ENCODE results near the gene DMRT3. TPM values are rescaled to one million over a fixed set of nuclear protein-coding genes. Genes with fewer than 3 reads are reported as not detected.

Gene DMRT3
- total RNA-seq, 4 donors from 2014 or later, result 0.34 to 0.75 (median 0.44) TPM; not detected in 1

DNA sequence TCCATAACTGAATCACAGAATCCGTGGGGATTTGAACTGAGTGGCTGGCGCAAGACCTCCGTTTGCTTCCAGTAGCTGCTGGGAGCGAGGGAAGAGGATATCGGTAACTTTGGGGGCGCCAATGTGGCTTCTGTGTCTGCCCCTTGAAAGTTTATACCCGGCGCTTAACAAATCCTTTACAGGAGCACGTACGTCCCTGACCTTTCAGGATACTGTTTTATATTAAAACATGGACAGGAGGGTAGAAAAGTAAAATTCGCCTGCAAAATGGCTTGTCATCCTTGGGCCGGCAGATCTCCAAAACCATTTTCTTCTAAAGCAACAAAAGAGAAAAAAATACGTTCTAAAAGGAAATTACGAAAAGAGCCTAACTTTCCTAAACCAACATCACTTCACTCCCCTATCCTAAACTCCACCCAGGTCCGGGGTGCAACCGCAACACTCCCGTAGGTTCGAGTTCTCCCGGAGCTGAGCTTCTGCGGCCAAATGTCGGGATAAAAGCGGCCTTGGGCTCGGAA is 656 bp upstream of the DMRT3 start:
- no peak for TF ChIP-seq CTCF (IDR thresholded peaks at IDR 0.05; ENCODE audit: low read depth)

DNA sequence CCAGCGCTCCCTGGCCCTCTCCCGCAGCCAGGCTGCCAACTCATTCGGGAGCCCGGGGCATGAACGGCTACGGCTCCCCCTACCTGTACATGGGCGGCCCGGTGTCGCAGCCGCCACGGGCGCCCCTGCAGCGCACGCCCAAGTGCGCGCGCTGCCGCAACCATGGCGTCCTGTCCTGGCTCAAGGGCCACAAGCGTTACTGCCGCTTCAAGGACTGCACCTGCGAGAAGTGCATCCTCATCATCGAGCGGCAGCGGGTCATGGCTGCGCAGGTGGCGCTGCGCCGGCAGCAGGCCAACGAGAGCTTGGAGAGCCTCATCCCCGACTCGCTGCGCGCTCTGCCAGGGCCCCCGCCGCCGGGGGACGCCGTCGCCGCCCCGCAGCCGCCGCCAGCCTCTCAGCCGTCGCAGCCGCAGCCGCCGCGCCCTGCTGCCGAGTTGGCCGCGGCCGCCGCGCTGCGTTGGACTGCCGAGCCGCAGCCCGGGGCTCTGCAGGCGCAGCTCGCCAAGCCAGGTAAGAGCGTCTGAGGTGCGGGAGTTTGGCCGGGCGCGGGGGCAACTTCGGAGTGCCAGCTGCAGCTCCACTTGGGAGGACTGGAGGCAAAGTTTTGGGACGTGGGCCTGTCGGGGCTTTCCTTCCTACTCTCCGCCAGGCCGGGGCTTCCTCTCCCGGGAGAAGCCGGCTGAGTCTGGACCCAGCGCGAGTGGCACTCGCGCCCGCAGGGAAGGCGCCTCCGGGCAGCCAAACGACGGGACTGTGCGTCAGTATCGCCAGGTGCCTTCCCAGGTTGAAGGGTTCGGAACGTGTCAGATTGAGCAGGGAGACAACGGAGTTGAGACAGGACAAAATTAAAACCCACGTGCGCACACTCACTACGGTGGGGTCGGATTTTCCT is 735 bp downstream of the DMRT3 start:
- no peak for TF ChIP-seq CTCF (IDR thresholded peaks at IDR 0.05; ENCODE audit: low read depth)

GRCh38 chr9:977838-978830 is 1.7 kb downstream of the DMRT3 start:
- no peak for TF ChIP-seq CTCF (IDR thresholded peaks at IDR 0.05; ENCODE audit: low read depth)

- no peak for TF ChIP-seq CTCF (IDR thresholded peaks at IDR 0.05; ENCODE audit: low read depth)
These were observed 3.5 kb downstream of the DMRT3 start for GRCh38 chr9:979983-980382.

- TF ChIP-seq CTCF (IDR thresholded peaks at IDR 0.05; ENCODE audit: low read depth), result no peak
These were observed 4.2 kb downstream of the DMRT3 start for GRCh38 chr9:980640-981039.

GRCh38 chr9:981491-981898 is 5.0 kb downstream of the DMRT3 start:
- no peak for TF ChIP-seq CTCF (IDR thresholded peaks at IDR 0.05; ENCODE audit: low read depth)

Measured in subcutaneous adipose tissue (tissue), 4 donors.